Panc1 (cell line): ENCODE data around the gene MYH7B. TPM values are rescaled to one million over a fixed set of nuclear protein-coding genes. Genes with fewer than 3 reads are reported as not detected.

Source experiments
- microRNA-seq: library from miRNA; unstranded; fragments of <30 nt; microRNA quantifications from one replicate; pipeline ENCODE4 v1.1.0, GENCODE V29; 2020; ENCODE audit not compliant: unreplicated experiment
- total RNA-seq: library from RNA; stranded (reverse); gene quantifications from one replicate; pipeline ENCODE4 v1.2.1, GENCODE V29; 2021; ENCODE audit not compliant: unreplicated experiment

Gene MYH7B
- total RNA-seq, 1 experiment from 2014 or later = 0.59 TPM

Small RNAs within 50 kb of the gene (microRNA-seq; reads per million reads assigned to microRNA genes)
- gene MIR499A (not detected), gene MIR499B (not detected)

Other genes with a start within 250 kb of the MYH7B start
- gene NCOA6, start 130.2 kb upstream of the MYH7B start, total RNA-seq = 28.9 TPM
- 11.5 TPM for gene GGT7, start 83.0 kb upstream of the MYH7B start, total RNA-seq
- gene ACSS2, start 79.3 kb upstream of the MYH7B start, total RNA-seq = 25.4 TPM
- 64.8 TPM for gene GSS, start 62 bp upstream of the MYH7B start, total RNA-seq
- 48.4 TPM for gene TRPC4AP, start 136.9 kb downstream of the MYH7B start, total RNA-seq
- gene EDEM2, start 191.5 kb downstream of the MYH7B start, total RNA-seq = 34.7 TPM
- gene PROCR, start 216.2 kb downstream of the MYH7B start, total RNA-seq = 38.0 TPM